Measurements from ENCODE around the gene GREB1.
A peak's percentile ranks its signal among the peaks of the same experiment; 100 is the strongest.

GREB1 gene

DNA sequence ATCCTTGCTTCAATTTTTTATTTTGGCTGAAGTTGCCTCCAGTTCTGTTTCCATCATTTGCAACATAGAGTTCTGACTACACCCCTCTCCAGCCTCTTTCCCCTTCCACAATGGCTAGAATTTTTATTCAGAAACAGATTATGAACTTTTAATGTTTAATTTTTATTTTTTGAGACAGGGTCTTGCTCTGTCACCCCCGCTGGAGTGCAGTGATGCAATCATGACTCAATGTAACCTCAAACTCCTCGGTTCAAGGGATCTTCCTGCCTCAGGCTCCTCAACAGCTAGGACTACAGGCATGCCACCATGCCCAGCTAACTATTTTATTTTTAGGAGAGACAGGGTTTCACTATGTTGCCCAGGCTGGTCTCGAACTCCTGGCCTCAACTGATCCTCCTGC lies 133.3 kb downstream of the GREB1 start:
- no peak for DNase-seq (ENCODE audit: low spot score)

DNA sequence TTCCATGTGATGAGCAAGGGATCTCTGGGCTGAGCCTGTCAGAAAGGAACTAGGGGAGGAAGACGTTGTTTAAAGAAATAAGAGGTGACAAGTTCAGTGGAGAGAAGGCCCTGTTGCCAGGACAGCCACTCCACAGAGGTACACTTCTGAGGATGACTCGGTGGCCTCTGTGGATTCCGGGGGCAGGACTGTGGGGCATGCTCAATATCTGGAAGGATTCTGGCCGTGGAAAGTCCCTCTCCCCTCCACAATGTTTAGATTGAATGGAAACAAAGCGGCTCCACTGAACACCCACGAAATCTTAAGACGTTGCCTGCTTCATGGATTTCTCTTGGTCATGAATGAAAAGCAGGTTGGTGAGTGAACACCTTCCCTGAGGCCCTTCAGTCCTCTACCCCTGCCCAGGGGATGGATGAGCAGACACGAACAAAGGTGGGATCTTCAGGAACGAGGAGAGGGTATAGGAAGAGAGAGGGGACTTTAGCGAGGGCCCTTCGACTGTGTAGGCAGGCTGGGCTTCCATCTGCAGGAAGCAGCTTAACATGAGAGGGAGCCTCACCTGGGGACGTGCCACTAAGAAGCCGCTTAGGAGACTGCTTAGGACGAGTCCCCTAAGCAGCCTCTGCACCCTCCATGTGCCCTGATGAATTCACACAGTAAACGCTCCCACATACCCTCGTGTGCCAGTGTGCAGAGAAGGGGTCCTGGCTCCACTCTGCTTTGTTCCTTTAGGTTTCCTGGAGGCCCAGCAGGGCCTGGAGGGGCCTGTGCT lies 134.2 kb downstream of the GREB1 start:
- DNase-seq (ENCODE audit: low spot score) = no peak

DNA sequence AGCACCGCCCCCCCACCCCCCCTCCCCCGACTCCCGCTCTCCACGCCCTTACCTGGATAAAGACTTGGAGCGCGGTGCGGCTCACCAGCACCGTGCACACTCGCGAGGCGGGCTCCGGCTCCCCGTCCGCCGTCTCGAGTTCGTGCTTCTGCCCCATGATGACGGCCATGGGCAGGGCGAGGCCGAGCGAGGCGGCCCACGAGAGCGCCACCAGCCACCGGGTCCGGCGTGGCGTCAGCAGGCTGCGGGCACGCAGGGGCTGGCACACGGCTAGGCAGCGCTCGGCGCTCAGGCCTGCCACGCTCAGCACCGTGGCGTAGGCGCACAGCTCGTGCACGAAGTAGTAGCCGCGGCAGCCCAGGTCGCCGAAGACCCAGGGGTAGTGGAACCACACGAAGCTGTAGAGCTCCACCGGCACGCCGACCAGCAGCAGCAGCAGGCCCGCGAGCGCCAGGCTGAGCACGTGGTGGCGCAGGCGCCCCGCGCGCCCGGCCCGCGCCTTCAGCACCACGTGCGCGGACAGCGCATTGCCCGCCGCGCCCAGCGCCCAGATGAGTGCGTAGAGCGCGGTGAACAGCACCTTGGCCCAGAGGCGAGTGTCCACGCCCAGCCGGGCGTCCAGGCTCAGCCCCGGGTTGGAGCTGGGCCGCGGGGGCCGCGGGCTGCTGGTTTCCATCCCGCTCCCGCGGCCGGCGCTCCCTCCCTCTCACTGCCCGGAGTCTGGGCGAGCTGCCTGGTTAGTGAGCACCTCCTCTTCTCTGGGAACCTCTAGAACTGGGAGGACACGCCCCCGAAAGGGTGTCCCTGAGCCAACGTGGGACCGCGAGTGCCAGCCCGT lies 135.8 kb downstream of the GREB1 start, which contains the start of gene NTSR2:
Gene NTSR2, minus strand, starts transcription at position 742 of the 838 bp plus-strand sequence. Its CDS starts 66 bp downstream, at position 676.
- peak; percentile 50 for DNase-seq (ENCODE audit: low spot score)

DNA sequence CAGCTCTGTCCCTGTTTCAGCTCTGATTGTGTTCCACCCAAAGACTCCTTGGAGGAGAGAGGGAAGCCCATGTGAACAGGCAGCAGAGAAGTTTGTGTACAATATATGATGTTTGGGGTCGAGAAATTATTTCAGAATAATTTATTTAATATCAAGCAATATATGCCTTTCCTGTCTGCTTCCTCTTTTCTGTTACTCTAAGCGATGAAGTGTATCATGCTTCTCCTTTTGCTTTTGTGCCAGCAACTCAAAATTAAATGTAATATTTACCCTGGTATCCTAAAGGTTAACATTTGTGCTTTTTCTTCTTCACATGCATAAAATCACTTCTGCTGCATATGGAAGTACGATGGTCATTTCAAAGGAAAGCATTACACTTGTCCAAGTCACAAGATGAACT lies 138.6 kb downstream of the GREB1 start:
- no peak for DNase-seq (ENCODE audit: low spot score)

DNA sequence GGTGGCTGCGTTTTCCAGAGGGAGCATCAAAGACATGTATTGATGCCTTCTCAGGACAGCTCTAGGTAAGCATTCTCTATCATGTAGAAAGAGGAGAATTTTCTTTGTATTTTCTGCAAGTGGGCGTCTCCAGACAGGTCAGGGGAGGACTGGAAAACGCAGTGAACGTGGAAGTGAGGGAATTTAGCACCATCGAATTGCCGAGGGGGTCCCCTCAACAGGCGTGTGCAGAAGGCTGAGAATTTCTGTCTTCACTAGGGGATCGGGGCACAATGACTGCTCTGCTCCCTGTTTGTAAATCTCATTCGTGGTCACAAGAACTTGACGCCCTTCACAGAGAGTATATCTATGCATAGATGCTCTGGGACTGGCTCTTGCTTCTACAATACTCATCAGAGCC lies 141.1 kb downstream of the GREB1 start:
- no peak for DNase-seq (ENCODE audit: low spot score)

DNA sequence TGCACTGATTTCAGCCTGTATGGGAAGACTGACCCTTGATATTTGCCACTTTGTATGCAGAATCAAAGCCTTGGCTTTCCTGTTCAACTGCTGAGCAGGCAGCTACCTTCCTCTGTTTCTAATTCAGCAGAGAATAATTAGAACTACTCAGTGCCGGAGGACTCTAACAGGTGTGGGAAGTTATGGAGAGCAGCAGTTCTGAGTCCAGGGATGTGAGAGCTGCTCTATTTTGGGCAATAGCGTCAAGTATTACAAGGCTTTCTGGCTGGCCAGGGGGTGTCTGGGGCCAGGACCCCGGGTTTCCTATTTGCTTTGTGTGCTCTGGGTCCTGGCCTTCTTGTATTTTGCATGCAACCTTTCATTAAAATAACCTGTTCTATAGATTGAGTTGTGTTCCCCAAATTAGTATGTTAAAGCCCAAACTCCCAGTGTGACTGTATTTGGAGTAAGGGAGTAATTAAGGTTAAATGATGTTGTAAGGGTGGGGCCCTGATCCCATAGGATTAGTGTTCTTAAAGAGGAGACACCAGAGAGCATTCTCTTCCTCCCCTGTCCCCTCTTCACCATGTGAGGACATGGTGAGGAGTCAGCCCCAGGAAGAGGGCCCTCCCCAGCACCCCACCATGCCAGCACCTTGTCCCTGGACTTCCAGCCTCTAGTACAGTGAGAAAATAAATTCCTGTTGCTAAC lies 141.7 kb downstream of the GREB1 start:
- no peak for DNase-seq (ENCODE audit: low spot score)

DNA sequence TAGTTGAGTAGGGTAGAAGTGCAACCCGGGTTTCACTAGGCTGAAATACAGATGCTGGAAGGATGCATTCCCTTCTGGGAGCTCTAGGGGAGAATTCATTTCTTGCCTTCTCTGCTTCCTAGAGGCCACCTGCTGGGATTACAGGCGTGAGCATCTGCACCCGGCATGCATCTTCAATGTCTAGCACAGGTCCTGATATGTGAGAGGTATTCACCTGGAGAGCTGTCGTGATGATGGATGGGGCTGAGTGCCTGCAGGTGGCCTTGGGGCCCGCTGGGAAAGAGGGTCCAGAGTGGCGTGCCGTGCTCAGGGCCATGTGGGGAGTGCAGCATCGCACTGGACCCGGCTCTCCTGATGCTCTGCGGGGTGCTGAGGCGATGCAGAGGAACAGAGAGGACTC lies 142.8 kb downstream of the GREB1 start:
- no peak for DNase-seq (ENCODE audit: low spot score)

DNA sequence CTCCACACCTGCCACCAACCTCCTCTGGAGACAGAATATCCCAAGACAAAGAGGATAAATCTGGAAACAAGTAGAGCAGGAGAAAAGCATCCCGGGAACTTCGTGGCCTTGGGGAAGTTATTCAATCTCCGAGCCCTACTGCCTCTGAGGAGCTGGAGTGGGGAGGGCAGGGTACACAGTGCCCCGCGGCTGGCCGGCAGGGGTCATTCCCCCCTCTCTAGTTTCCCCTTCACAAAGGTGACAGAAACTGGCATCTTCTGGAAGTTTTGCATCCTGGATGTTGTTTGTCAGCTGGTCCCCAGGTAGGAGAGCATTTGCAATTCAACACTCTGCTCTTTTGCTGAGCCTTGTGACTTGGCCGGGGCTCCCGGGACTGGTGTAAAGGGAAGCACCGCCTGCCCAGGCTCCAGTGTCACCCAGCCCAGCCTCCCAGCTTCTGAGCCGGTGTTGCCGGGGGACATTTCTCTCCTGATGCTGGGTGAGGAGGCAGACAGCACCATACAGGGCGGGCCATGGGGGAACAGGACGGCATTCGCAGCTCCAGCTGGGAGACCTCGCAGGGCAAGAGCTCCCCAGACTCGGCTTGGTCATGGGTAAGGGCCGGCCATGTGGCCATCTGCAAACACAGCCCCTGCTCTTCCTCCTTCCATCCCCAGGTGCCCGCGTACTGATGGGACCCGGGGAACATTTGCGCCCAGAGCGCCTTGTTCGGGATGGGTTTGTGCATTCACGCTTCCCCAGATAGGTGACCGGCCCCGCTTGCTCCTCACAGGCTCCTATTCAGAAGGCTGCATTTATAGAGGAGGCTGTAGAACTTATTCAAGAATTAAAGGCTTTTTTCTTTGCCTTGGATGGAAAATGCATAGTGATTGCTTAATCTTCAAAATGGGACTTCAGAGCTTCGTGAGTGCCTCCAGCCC lies 143.6 kb downstream of the GREB1 start:
- no peak for DNase-seq (ENCODE audit: low spot score)

DNA sequence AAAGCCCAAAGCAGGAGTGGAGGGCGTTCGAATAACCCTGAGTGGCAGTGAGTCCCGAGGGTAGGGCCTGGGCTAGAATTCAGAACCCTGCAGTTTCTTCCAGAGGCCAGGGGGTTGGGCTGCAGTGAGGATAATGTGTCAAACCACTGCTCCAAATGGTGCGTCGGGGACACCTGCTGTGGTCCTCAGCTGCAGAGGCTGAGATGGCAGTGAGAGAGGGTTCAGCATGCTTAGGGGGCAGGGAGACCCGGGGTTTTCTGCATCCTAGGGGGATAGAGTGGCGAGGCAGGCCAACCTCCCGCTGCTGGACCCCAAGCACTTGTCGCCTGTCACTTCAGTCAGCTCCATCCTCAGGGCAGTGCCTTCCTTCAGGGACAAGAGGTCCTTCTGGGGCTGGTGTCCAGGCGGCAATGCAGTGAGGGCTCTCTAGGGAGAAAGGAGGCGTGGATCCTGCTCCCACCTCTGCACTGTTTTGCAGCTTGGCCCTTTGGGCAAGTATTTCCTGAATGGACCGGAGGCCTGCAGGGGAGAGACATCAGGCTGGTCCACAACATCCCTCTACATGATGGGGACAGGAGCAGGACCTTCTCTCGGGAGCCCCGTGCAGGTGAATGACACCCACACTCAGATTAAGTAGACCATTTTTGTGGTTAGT lies 144.6 kb downstream of the GREB1 start:
- no peak for DNase-seq (ENCODE audit: low spot score)

DNA sequence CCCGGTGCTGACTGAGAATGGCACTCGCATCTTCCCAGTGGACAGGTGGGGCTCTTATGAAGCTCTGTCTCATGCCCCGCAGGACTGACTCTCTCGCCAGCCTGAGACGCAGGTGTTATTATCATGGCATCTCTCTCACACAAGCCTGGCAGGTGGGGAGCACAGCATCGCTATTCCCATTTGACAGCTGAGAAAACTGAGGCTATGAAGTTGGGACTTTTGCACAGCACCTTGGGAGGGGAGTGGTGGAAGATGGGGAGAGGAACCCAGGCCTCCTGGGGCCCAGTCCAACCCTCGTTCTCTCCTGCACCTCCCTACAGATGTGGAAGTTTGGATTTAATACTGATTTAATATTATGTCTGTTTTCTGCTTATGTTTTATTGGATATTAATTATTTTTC lies 145.2 kb downstream of the GREB1 start:
- no peak for DNase-seq (ENCODE audit: low spot score)

DNA sequence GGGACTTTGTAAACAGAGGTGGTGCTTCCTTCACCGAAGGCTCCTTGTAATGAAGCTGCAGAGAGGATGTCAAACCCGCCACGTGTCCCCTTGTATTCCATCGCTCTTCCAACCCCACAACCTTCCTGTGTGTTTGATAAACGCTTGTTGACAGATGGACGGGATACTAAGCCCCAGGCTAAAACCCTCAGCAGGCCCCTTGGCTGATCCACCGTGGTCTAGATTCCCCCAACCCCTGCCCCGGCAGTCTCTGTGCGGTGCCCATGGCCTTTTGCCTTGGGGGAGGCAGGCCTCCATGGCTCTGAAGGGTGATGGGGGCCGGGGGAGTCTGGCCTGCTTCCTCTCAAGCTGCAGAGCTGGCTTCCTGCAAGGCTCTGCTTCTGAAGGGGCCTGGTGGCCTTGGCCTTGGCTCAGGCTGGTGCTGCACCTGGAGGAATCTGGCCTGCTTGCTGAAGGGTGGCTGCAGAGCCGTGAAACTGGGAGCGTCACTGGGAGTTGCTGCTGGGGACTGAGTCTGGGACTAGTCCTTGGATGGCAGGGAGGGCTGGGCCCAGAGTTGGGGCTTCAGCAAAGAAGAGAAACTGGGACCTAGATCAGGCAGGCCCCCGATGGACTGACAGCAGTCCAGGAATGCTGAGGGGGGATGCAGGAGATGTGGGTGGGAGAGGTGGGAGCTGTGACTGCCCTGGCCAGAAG lies 145.8 kb downstream of the GREB1 start:
- no peak for DNase-seq (ENCODE audit: low spot score)

DNA sequence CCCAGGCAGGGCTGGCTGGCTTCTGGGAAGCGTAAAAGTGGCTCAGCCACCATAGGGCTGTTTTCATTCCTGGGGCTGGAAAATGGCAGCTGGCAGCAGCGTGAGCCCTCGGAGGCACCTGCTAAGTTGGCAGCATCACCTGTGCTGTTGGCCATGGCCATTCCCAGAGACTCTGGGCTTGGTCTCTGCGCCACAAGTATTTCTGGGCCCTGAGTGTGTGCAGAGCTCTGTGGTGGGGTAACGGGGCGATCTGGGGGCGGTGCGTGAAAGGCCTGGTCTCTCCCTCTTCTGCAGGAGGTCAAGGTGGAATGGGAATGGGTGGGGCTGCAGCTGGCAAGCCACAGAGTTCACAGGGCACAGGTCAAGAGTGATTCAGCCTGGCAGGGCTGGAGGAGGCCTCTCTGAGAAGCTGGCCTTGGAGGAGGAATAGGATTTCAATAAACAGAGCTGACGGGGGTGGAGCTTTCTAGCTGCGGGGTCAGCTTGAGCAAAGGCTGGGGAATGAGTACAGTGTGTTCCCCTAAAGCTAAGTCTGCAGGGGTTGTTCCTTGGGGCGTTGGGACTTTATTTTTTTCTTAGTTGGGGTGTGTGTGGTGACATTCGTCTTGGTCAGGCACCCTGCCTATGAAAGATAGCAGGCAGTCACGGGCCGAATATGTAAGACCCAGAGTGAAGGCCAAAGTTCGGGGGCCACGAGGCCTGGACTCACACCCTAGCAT lies 146.5 kb downstream of the GREB1 start:
- no peak for DNase-seq (ENCODE audit: low spot score)

DNA sequence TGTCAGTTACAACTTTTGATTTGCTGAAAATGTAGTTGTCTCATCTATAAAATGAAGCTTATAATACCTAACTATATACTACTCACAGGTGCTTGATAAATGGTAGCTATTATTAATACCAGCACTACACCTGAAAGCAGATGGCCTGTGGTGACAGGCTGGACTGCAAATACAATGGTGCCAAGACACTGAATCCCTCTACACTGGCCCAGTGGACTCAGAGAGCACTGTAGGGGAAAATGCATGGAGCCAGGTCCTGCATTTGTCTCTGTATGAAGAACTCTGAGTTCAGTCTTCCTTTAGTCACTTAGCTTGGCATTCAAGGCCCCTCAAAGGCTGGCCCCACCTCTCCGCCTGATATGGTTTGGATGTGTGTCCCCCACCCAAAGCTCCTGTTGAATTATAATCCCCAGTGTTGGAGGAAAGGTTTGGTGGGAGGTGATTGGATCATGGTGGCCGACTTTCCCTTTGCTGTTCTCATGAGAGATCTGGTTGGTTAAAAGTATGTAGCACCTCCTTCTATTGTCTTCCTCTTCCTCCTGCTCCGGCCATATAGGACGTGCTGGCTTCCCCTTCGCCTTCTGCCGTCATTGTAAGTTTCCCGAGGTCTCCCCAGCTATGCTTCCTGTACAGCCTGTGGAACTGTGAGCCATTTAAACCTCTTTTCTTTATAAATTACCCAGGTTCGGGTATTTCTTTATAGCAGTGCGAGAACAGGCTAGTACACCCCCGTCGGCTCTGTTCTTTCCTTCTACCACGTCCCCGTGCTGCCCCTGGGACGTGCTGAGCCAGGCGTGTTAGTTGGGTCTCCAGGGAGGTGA lies 147.3 kb downstream of the GREB1 start:
- DNase-seq (ENCODE audit: low spot score) = no peak

DNA sequence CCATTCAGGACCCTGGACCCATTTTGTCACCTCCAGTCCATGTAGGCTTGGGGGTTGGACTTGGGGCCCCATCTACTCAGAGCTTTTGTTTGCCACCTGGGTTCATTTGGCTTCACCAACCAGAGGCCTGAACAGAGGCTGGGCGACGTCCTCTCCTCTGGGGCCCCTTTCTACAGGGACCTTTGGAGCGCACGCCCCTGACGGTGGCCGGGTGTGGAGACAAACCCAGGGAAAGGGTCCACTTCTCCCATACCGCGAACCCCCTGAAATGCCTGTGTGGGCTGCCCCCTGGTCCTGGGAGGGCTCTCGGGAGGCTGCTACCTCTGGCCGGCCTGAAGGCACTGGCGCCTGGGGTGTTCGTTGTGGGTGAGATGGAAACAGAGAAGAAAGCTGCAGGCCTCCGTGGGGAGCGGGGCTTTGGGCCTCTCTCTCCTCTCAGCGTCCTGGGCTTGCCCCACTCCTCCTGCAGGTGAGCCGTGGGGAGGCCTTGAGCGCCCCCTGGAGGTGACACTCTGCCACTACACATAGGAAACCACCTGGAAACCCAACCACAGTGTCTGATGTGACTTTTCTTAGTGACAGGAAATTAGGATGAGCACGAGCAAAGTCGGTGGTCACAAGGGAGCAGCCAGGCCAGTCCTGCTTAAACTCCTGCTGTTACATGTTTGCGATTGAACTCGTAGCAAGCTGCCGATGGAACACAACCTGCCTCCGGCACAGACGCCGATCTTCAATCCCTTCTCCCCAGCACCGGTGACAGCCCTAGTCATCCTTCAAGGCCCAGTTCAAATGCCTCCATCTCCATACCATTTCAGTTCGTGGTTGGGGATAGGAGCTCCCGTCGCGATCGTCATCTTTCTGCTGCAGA lies 148.1 kb downstream of the GREB1 start:
- peak; percentile 38 for DNase-seq (ENCODE audit: low spot score)

DNA sequence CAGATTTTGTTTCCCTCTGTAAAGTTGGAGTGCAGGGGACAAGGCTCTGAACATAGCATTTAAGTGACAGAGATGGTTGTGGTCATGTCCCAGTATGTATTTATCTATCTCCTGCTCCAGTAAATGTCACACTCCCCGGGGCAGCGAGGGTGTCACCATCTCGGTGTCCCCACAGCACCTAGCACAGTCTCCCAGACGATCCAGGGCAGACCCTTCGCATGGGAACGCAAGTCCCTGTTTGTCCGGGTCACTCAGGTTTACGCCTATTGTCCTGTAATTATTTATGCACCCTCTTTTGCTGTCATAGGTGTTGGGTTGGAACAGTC lies 148.7 kb downstream of the GREB1 start:
- DNase-seq (ENCODE audit: low spot score) = no peak

DNA sequence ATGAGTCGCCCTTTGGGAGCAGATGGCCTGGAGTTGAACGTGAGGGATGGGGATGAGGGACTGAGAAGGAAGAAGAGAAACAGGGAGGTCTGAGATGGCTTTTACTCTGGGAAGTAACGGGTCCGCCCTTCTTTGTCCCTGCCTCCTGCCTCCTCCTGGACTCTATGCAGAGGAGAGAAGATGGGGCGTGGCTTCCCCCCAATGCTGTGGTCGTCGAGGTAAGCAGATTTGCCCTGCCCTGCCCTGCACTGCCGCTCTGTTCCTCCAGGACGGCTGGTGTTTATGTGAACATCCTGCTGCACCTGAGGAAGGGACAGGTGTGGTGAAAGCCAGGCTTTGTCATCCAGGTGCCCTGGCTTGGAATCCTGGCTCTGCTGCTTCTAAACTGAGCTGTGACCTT lies 149.6 kb downstream of the GREB1 start:
- DNase-seq (ENCODE audit: low spot score) = no peak

DNA sequence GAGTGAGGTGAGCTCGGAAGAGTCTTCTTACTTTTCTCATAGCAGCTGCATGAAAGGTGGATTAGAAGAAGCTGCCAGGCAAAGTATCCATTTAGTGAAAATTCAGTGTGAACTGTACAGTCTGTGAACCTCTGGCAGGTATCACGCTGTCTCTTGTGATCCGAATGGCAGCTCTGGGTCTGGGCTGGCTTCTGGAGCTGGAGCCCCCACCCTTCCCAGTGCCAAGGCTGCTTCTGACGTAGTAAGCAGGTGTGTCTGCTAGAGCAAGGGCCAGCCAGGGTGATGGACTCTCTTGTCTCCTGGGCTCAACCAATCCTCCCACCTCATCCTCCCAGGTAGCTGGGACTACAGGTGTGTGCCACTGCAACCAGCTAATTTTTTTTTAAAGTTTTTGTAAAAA lies 150.1 kb downstream of the GREB1 start:
- no peak for DNase-seq (ENCODE audit: low spot score)

DNA sequence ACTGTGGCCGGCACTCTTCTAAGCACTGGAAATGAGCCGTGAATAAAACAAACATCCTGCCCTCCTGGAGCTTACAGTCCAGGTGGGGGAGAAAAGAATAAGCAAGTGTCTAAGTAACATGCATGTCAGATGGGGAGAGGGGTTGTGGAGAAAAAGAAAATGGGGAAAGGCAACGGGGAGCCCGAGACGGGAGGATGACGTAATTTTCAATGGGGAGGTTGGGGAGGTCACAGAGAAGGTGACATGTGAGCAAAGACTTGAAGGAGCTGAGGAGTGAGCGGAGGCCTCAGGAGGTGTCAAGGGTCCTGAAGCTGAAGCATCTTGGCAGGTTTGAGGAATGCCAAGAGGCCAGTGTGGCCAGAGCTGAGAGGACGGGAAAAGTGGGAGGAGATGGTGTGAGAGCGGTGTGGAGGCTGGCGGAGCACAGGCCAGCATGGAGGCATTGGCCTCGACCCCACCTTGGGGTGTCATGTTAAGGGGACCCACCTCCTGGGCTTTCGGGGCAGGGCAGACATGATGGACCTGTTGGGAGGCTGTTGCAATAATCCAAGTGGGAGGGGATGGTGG lies 151.1 kb downstream of the GREB1 start:
- no peak for DNase-seq (ENCODE audit: low spot score)

All from AG08395 (cell line).